ENCODE data around the gene LOC101059915.
"Not testable (repeated sequence)": the region's sequence is repeated elsewhere in the genome, so short reads cannot be mapped to it uniquely, and the experiment has no call there.

LOC101059915 gene

DNA sequence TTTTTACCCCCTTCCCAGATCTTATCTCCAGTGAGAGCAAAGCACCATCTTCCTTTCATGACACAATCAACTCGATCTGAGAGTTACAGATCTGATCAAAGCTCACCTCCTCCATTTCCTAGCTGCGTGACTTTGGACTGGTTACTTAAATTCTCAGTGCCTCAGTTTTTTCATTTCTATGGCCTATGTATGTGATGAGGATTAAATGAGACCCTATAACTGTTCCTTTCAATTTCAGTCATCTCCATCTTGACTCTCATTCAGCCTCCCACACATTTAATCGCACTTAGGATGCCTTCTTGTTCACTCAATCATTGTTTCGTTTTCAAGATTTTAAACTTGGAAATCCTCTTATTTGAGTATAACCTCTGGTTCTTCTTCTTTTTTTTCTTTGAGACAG, 28.9 kb upstream of the LOC101059915 start:
- no peak for ATAC-seq
- TF ChIP-seq ZNF565 (CRISPR knock-in tag; conservative IDR thresholded peaks at IDR 0.05; ENCODE audit: low read depth) (no peak), ZC3H10 (CRISPR knock-in tag; IDR thresholded peaks at IDR 0.05) (no peak), CSRNP3 (CRISPR knock-in tag; IDR thresholded peaks at IDR 0.05) (no peak), PPARA (CRISPR knock-in tag; IDR thresholded peaks at IDR 0.05; ENCODE audit: borderline replicate concordance) (no peak), TCF4 (CRISPR knock-in tag; IDR thresholded peaks at IDR 0.05; ENCODE audit: borderline replicate concordance) (no peak)

DNA sequence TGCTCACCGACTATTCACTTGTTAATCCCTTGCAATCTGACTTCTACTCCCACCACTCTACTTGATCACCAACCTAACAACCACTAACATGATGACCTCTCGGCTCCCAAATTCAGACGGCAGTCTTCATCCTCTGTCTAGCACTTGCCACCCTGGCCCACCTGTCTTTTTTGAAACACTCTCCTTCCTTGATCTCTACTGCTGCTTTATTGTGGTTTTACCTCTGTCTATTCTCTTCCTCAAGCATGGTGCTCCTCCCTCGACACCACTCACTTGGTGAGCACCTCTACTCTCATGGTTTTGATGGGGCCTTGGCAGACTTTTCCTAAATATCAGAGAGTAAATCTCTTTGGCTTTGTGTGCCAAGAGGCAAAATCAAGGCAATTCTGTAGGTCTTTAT, 27.3 kb upstream of the LOC101059915 start:
- TF ChIP-seq, protein P1, sequence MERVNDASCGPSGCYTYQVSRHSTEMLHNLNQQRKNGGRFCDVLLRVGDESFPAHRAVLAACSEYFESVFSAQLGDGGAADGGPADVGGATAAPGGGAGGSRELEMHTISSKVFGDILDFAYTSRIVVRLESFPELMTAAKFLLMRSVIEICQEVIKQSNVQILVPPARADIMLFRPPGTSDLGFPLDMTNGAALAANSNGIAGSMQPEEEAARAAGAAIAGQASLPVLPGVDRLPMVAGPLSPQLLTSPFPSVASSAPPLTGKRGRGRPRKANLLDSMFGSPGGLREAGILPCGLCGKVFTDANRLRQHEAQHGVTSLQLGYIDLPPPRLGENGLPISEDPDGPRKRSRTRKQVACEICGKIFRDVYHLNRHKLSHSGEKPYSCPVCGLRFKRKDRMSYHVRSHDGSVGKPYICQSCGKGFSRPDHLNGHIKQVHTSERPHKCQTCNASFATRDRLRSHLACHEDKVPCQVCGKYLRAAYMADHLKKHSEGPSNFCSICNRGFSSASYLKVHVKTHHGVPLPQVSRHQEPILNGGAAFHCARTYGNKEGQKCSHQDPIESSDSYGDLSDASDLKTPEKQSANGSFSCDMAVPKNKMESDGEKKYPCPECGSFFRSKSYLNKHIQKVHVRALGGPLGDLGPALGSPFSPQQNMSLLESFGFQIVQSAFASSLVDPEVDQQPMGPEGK (CRISPR knock-in tag; IDR thresholded peaks at IDR 0.05; ENCODE audit: borderline replicate concordance), result no peak
- TF ChIP-seq PPARA (CRISPR knock-in tag; IDR thresholded peaks at IDR 0.05; ENCODE audit: borderline replicate concordance), result no peak
- no peak for ATAC-seq

DNA sequence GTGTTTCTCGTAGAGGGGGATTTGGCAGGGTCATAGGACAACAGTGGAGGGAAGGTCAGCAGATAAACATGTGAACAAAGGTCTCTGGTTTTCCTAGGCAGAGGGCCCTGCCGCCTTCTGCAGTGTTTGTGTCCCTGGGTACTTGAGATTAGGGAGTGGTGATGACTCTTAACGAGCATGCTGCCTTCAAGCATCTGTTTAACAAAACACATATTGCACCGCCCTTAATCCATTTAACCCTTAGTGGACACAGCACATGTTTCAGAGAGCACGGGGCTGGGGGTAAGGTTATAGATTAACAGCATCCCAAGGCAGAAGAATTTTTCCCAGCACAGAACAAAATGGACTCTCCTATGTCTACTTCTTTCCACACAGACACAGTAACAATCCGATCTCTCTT, 22.9 kb upstream of the LOC101059915 start:
- not testable (repeated sequence) for ATAC-seq

DNA sequence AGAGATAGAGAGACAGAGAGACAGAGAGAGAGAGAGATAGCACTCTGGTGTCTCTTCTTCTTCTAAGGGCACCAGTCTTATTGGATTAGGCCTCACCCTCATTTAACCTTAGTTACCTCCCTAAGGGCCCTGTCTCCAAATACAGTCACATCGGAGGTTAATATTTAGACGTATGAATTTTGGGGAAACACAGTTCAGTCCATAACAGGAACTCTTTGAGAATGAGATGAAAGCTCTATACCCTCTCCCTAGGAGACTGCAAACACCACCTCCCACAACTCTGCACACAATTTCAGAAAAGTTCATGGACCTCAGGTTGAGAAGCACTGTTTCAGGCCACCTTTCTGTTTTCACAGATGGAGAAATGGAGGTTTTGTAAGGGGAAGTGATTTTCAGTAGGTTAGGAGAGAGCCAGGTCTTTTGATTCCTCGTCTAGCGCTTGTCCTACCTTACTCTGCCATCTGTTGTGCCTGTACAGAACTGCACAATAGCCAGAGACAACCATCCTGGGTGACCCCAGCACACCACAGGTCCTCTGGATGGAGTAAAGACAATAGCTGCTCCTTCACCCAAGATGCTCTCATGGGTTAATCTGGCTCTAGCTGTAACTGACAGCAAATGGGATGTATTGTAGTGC, 16.9 kb upstream of the LOC101059915 start:
- no peak for TF ChIP-seq ESRRG (CRISPR knock-in tag; IDR thresholded peaks at IDR 0.05)
- no peak for TF ChIP-seq ZFP30 (CRISPR knock-in tag; IDR thresholded peaks at IDR 0.05)
- TF ChIP-seq ISL1 (CRISPR knock-in tag; IDR thresholded peaks at IDR 0.05), result no peak
- TF ChIP-seq BACH2 (CRISPR knock-in tag; IDR thresholded peaks at IDR 0.05; ENCODE audit: borderline replicate concordance), result no peak
- no peak for TF ChIP-seq ARNTL (CRISPR knock-in tag; IDR thresholded peaks at IDR 0.05; ENCODE audit: borderline replicate concordance, low read depth)
- no peak for TF ChIP-seq TCF4 (CRISPR knock-in tag; IDR thresholded peaks at IDR 0.05; ENCODE audit: borderline replicate concordance)
- TF ChIP-seq, protein P2, sequence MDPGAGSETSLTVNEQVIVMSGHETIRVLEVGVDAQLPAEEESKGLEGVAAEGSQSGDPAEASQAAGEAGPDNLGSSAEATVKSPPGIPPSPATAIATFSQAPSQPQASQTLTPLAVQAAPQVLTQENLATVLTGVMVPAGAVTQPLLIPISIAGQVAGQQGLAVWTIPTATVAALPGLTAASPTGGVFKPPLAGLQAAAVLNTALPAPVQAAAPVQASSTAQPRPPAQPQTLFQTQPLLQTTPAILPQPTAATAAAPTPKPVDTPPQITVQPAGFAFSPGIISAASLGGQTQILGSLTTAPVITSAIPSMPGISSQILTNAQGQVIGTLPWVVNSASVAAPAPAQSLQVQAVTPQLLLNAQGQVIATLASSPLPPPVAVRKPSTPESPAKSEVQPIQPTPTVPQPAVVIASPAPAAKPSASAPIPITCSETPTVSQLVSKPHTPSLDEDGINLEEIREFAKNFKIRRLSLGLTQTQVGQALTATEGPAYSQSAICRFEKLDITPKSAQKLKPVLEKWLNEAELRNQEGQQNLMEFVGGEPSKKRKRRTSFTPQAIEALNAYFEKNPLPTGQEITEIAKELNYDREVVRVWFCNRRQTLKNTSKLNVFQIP (CRISPR knock-in tag; IDR thresholded peaks at IDR 0.05; ENCODE audit: borderline replicate concordance, low read depth), result no peak
- TF ChIP-seq RARB (CRISPR knock-in tag; IDR thresholded peaks at IDR 0.05), result no peak
- TF ChIP-seq OSR1 (CRISPR knock-in tag; IDR thresholded peaks at IDR 0.05), result no peak
- TF ChIP-seq ZFP3 (CRISPR knock-in tag; IDR thresholded peaks at IDR 0.05), result no peak
- TF ChIP-seq, protein P3, sequence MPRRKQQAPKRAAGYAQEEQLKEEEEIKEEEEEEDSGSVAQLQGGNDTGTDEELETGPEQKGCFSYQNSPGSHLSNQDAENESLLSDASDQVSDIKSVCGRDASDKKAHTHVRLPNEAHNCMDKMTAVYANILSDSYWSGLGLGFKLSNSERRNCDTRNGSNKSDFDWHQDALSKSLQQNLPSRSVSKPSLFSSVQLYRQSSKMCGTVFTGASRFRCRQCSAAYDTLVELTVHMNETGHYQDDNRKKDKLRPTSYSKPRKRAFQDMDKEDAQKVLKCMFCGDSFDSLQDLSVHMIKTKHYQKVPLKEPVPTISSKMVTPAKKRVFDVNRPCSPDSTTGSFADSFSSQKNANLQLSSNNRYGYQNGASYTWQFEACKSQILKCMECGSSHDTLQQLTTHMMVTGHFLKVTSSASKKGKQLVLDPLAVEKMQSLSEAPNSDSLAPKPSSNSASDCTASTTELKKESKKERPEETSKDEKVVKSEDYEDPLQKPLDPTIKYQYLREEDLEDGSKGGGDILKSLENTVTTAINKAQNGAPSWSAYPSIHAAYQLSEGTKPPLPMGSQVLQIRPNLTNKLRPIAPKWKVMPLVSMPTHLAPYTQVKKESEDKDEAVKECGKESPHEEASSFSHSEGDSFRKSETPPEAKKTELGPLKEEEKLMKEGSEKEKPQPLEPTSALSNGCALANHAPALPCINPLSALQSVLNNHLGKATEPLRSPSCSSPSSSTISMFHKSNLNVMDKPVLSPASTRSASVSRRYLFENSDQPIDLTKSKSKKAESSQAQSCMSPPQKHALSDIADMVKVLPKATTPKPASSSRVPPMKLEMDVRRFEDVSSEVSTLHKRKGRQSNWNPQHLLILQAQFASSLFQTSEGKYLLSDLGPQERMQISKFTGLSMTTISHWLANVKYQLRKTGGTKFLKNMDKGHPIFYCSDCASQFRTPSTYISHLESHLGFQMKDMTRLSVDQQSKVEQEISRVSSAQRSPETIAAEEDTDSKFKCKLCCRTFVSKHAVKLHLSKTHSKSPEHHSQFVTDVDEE (CRISPR knock-in tag; IDR thresholded peaks at IDR 0.05), result no peak
- TF ChIP-seq ZNF70 (CRISPR knock-in tag; IDR thresholded peaks at IDR 0.05), result no peak
- ATAC-seq, result peak; percentile 62; the same call in 2 of the 3 replicates

- peak; percentile 86 for ATAC-seq
- no peak for TF ChIP-seq GLIS3 (CRISPR knock-in tag; IDR thresholded peaks at IDR 0.05)
- no peak for TF ChIP-seq ESRRG (CRISPR knock-in tag; IDR thresholded peaks at IDR 0.05)
- no peak for TF ChIP-seq ZFP3 (CRISPR knock-in tag; IDR thresholded peaks at IDR 0.05)
- no peak for TF ChIP-seq TOX (CRISPR knock-in tag; IDR thresholded peaks at IDR 0.05; ENCODE audit: borderline replicate concordance)
- TF ChIP-seq ARNTL (CRISPR knock-in tag; IDR thresholded peaks at IDR 0.05; ENCODE audit: borderline replicate concordance, low read depth), result no peak
- TF ChIP-seq CSRNP3 (CRISPR knock-in tag; IDR thresholded peaks at IDR 0.05), result no peak
- no peak for TF ChIP-seq OSR1 (CRISPR knock-in tag; IDR thresholded peaks at IDR 0.05)
Measured at GRCh38 chrX:71652405-71652804, 14.9 kb upstream of the LOC101059915 start.

Data from SK-N-SH treated with all-trans-retinoic acid at 6 μM for 48 hours (cell line).